Mesendoderm (in vitro differentiated cells): ENCODE measurements around the gene ROR1.

Source experiments
- DNase-seq: peaks from one replicate; pipeline ENCODE4 v3.0.0; 2013
- H2AK5ac ChIP-seq: 2 replicates; pipeline ENCODE4 v1.6.1; 2013; ENCODE audit warnings: low read length, inconsistent platforms
- H2BK120ac ChIP-seq: 2 replicates; pipeline ENCODE4 v1.6.1; 2013; ENCODE audit warnings: low read depth, mild to moderate bottlenecking, low read length, moderate library complexity, mixed read lengths
- H2BK15ac ChIP-seq: replicated peaks from 2 replicates; pipeline ENCODE4 v1.6.1; 2013; ENCODE audit warnings: low read depth, mild to moderate bottlenecking, moderate library complexity
- H2BK5ac ChIP-seq: 2 replicates; pipeline ENCODE4 v1.6.1; 2013; ENCODE audit warnings: low read length, inconsistent platforms
- H3K18ac ChIP-seq: 2 replicates; pipeline ENCODE4 v1.6.1; 2013; ENCODE audit warnings: mild to moderate bottlenecking, low read length, mixed read lengths
- H3K23ac ChIP-seq: one replicate; pipeline ENCODE4 v1.6.1; 2013; ENCODE audit warnings: low read length
- H3K27ac ChIP-seq: 2 replicates; pipeline ENCODE4 v1.5.1; 2013; ENCODE audit warnings: low read depth, mild to moderate bottlenecking, inconsistent platforms, low read length, moderate library complexity
- H3K27me3 ChIP-seq: 2 replicates; pipeline ENCODE4 v1.6.1; 2013; ENCODE audit warnings: low read length, control low read depth, mild to moderate bottlenecking, inconsistent platforms; ENCODE audit not compliant: insufficient read depth, poor library complexity
- H3K36me3 ChIP-seq: 2 replicates; pipeline ENCODE4 v1.6.1; 2013; ENCODE audit warnings: low read length, inconsistent platforms; ENCODE audit not compliant: control insufficient read depth, insufficient read depth
- H3K4ac ChIP-seq: one replicate; pipeline ENCODE4 v1.6.1; 2013; ENCODE audit warnings: low read depth, mild to moderate bottlenecking, low read length, moderate library complexity
- H3K4me1 ChIP-seq: 2 replicates; pipeline ENCODE4 v1.6.1; 2013; ENCODE audit warnings: low read depth, low read length, inconsistent platforms; ENCODE audit not compliant: control insufficient read depth
- H3K4me2 ChIP-seq: 2 replicates; pipeline ENCODE4 v1.6.1; 2013; ENCODE audit warnings: low read length
- H3K4me3 ChIP-seq: 2 replicates; pipeline ENCODE4 v1.5.1; 2013; ENCODE audit warnings: mild to moderate bottlenecking, low read length
- H3K56ac ChIP-seq: one replicate; pipeline ENCODE4 v1.6.1; 2013; ENCODE audit warnings: low read length
- H3K79me1 ChIP-seq: 2 replicates; pipeline ENCODE4 v1.6.1; 2013; ENCODE audit warnings: low read length, inconsistent platforms
- H3K79me2 ChIP-seq: 2 replicates; pipeline ENCODE4 v1.6.1; 2013; ENCODE audit warnings: mild to moderate bottlenecking, low read length; ENCODE audit not compliant: control insufficient read depth, insufficient read depth
- H3K9ac ChIP-seq: 2 replicates; pipeline ENCODE4 v1.6.1; 2013; ENCODE audit warnings: low read length, inconsistent platforms
- H4K5ac ChIP-seq: one replicate; pipeline ENCODE4 v1.6.1; 2013; ENCODE audit warnings: low read length
- H4K8ac ChIP-seq: one replicate; pipeline ENCODE4 v1.6.1; 2013; ENCODE audit warnings: low read depth, mild to moderate bottlenecking, control low read depth, low read length, moderate library complexity
- WGBS: extraction: QIAGEN DNeasy Blood & Tissue Kit; methylation state at CpG from one replicate; pipeline ENCODE4 v1.1.7; 2013; ENCODE audit warnings: low lambda C conversion rate, missing lambda C conversion rate; ENCODE audit not compliant: insufficient coverage; ENCODE audit errors: extremely low coverage; 5-methylcytosine and 5-hydroxymethylcytosine counted together

ROR1 gene

DNA sequence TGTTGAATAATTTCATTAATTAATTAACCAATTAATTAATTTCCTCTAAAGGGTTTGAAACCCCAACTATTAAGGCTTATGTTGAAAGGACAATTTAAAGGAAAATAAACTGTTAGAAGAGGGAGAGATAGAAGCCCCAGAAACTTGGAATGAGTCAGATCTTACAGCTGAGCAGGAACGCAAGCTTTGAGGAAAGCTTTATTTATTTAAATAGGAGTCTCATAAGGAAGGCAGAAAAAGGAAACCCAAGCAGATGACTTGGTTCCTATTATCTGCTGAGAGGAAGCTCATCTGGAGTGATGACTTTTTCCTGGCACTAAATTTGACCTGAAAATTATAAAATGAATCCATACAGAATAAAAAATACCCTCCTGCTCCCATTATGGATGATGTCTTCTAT, 105.1 kb downstream of the ROR1 start:
- no peaks in the 10 kb centered on the region for H3K79me1 ChIP-seq
- WGBS: no CpG with 5 or more reads among the region's 1 CpG
- no peak overlapping the region for H2BK5ac ChIP-seq
- peaks cover 2% of the 10 kb centered on the region for H3K79me2 ChIP-seq
- no peak overlapping the region for H3K27ac ChIP-seq
- H3K27me3 ChIP-seq: no peaks in the 10 kb centered on the region
- H3K4ac ChIP-seq: no peak overlapping the region
- H2BK120ac ChIP-seq: no peak overlapping the region
- H3K4me2 ChIP-seq: no peak overlapping the region
- H4K8ac ChIP-seq: no peak overlapping the region
- H3K4me1 ChIP-seq: no peaks in the 10 kb centered on the region
- no peak for DNase-seq
- H3K36me3 ChIP-seq: no peaks in the 10 kb centered on the region
- no peak overlapping the region for H3K4me3 ChIP-seq
- H3K23ac ChIP-seq: no peak overlapping the region
- no peak overlapping the region for H2AK5ac ChIP-seq
- no peak overlapping the region for H3K56ac ChIP-seq
- no peak overlapping the region for H3K9ac ChIP-seq
- no peak overlapping the region for H2BK15ac ChIP-seq
- no peak overlapping the region for H4K5ac ChIP-seq
- no peak overlapping the region for H3K18ac ChIP-seq

DNA sequence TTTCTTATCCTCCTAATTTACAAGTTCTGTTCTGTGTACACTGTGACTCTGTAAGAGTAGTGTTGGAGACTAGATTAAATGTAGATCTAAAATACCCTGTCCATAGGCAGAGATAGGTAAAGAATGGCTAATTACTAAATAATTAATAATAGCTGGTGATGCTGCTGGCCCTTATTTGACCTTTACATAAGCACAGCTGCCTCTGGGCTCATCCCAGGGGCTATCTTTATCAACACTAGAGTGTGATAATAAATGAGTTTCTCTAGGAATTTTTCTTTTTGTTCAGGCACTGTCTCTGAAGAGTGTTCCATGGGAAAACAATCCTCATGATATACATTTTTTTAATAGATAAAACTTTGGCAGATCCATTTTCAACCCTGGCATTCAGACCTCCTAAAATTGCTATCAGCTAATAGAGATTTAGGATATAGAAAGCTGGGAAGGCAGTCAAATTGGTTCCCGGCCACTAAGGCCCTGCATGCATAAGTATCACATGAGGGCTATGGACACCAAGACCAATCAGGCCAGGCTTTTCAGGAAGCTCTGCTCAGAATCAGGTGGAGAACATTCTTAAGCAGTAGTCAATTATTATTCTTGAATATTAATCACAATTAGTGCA, 107.2 kb downstream of the ROR1 start:
- Histone ChIP-seq H2BK5ac (no peak overlapping the region), H3K23ac (no peak overlapping the region), H4K8ac (no peak overlapping the region), H2BK120ac (no peak overlapping the region), H3K79me1 (peaks cover 2% of the 10 kb centered on the region), H2BK15ac (no peak overlapping the region), H3K36me3 (no peaks in the 10 kb centered on the region), H3K18ac (no peak overlapping the region), H3K4me3 (no peak overlapping the region), H3K4me1 (peaks cover 3% of the 10 kb centered on the region), H3K79me2 (peaks cover 3% of the 10 kb centered on the region), H3K27ac (no peak overlapping the region), H3K4me2 (no peak overlapping the region), H3K56ac (no peak overlapping the region), H3K4ac (no peak overlapping the region), H3K9ac (no peak overlapping the region), H2AK5ac (no peak overlapping the region), H3K27me3 (no peaks in the 10 kb centered on the region), H4K5ac (no peak overlapping the region)
- no CpG with 5 or more reads among the region's 1 CpG for WGBS
- DNase-seq: no peak

DNA sequence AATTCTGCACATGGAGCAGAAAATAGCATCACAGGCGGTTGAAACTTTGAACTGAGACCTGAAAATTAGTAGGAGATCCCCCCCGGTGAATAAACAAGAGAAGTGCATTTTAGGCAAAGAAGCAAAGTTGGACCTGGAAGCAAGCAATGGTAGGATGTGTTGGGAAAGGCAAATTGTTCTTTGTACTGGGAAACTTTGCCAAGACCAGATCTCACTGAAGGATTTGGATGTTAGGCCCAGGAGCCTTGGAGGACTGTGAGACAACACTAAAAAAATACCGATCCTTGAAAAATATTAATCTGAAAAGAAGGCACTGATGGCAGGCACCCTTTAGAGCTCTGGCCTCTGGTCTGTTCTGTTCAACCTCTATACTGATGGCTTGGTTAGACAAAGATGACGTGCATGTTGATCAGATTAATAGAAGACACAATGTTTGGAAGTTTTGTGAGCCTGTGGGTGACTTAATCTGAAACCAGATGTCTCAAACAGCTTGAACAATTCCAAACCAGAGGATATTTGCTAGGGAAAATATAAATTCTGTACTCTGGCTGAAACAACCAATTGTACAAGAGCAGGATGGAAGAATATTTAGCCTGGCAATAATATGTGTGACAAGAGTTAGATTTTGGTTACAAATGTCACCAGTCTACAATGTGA, 108.4 kb downstream of the ROR1 start:
- no peak for DNase-seq
- Histone ChIP-seq H2BK5ac (no peak overlapping the region), H3K56ac (no peak overlapping the region), H3K4me3 (no peak overlapping the region), H4K8ac (no peak overlapping the region), H3K9ac (no peak overlapping the region), H3K4me1 (peaks cover 3% of the 10 kb centered on the region), H3K4ac (no peak overlapping the region), H2BK120ac (no peak overlapping the region), H3K36me3 (no peaks in the 10 kb centered on the region), H2AK5ac (no peak overlapping the region), H4K5ac (no peak overlapping the region), H3K4me2 (no peak overlapping the region), H3K23ac (no peak overlapping the region), H2BK15ac (no peak overlapping the region), H3K27ac (no peak overlapping the region), H3K27me3 (no peaks in the 10 kb centered on the region), H3K79me1 (peaks cover 2% of the 10 kb centered on the region), H3K79me2 (peaks cover 1% of the 10 kb centered on the region), H3K18ac (no peak overlapping the region)
- no CpG with 5 or more reads among the region's 4 CpGs for WGBS

DNA sequence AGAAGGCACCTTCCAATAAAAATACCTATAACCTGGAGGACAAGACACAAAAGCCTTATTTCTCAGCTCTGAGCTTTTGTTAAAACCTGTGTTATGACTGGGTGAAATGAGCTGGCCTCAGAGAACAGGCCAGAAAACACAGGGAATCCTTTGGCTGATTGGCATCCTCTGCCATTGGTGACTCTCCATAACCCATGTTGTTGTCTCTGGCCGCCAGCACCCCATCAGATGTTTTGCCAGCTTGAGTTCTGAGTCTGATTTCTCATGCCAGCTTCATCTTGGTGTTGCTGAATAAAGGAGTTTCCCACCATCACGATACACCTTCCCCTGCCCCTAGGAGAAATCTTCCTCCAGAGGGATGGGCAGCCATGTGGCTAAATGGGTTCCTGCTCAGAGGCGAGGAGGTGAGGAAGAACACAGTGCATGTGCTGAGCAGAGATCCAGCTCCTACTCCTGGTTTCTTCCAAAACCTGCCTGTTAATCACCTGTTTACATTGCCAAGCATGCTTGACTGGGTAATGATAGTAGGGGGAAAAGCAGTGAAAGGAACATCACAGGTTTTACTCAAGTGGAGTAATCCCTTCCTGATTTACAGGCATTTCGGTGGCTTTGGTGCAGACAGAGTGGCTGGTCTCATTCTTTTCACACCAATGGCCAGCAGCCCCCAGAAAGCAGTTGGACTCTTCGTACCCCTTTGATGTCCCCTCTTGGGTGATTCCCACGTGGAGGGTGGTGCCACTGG, 109.8 kb downstream of the ROR1 start:
- no peak overlapping the region for H3K4me3 ChIP-seq
- H3K4me1 ChIP-seq: peaks cover 3% of the 10 kb centered on the region
- H3K79me2 ChIP-seq: peaks cover 1% of the 10 kb centered on the region
- no peak overlapping the region for H3K18ac ChIP-seq
- H2BK5ac ChIP-seq: no peak overlapping the region
- no peak overlapping the region for H3K4me2 ChIP-seq
- H4K8ac ChIP-seq: no peak overlapping the region
- no peaks in the 10 kb centered on the region for H3K36me3 ChIP-seq
- H3K4ac ChIP-seq: no peak overlapping the region
- H3K27me3 ChIP-seq: no peaks in the 10 kb centered on the region
- H3K9ac ChIP-seq: no peak overlapping the region
- H3K23ac ChIP-seq: no peak overlapping the region
- no peak overlapping the region for H4K5ac ChIP-seq
- peaks cover 2% of the 10 kb centered on the region for H3K79me1 ChIP-seq
- WGBS: no CpG with 5 or more reads among the region's 6 CpGs
- no peak for DNase-seq
- H2BK120ac ChIP-seq: no peak overlapping the region
- H2AK5ac ChIP-seq: no peak overlapping the region
- no peak overlapping the region for H3K56ac ChIP-seq
- no peak overlapping the region for H3K27ac ChIP-seq
- H2BK15ac ChIP-seq: no peak overlapping the region

- Histone ChIP-seq H2BK5ac (no peak overlapping the region), H3K4me2 (no peak overlapping the region), H3K23ac (no peak overlapping the region), H3K9ac (no peak overlapping the region), H4K5ac (no peak overlapping the region), H3K27me3 (no peaks in the 10 kb centered on the region), H3K4me1 (peaks cover 3% of the 10 kb centered on the region), H3K79me2 (peaks cover 3% of the 10 kb centered on the region), H4K8ac (no peak overlapping the region), H3K27ac (no peak overlapping the region), H3K56ac (no peak overlapping the region), H3K36me3 (no peaks in the 10 kb centered on the region), H3K4ac (no peak overlapping the region), H2BK15ac (no peak overlapping the region), H3K4me3 (no peak overlapping the region), H2BK120ac (no peak overlapping the region), H3K18ac (no peak overlapping the region), H2AK5ac (no peak overlapping the region), H3K79me1 (peaks cover 2% of the 10 kb centered on the region)
- WGBS: no CpG with 5 or more reads among the region's 2 CpGs
- DNase-seq: no peak
These were observed 110.7 kb downstream of the ROR1 start for GRCh38 chr1:63884486-63884885.
